GM12878 (cell line): ENCODE measurements around the gene PRSS57. TPM values are rescaled to one million over a fixed set of nuclear protein-coding genes. Genes with fewer than 3 reads are reported as not detected.

ENCODE experiments used
- CREM ChIP-seq: IDR thresholded peaks from 2 replicates; pipeline ENCODE4 v1.6.1; 2014; ENCODE audit warnings: antibody characterized with exemption, low read depth
- HSF1 ChIP-seq: fragments of 150-350 bp; IDR thresholded peaks from 2 replicates; pipeline ENCODE4 v1.6.1; 2014; ENCODE audit warnings: mild to moderate bottlenecking, low read depth, low read length
- MLLT1 ChIP-seq: fragments of 450-650 bp; IDR thresholded peaks from 2 replicates; pipeline ENCODE4 v1.6.1; 2016; ENCODE audit warnings: mild to moderate bottlenecking
- NBN ChIP-seq: fragments of 450-650 bp; IDR thresholded peaks from 2 replicates; pipeline ENCODE4 v1.6.1; 2016
- NR2F1 ChIP-seq: fragments of 450-650 bp; conservative IDR thresholded peaks from 2 replicates; pipeline ENCODE4 v1.6.1; 2017; ENCODE audit warnings: mild to moderate bottlenecking
- NRF1 ChIP-seq: conservative IDR thresholded peaks from 2 replicates; pipeline ENCODE4 v1.6.1; 2011; ENCODE audit warnings: mild to moderate bottlenecking, low read depth, low read length, improper control_type of control experiment
- RELB ChIP-seq: fragments of 450-650 bp; IDR thresholded peaks from 2 replicates; pipeline ENCODE4 v1.6.1; 2017; ENCODE audit warnings: low read depth, mild to moderate bottlenecking, moderate library complexity
- YY1 ChIP-seq: IDR thresholded peaks from 2 replicates; pipeline ENCODE4 v1.6.1; 2011; ENCODE audit warnings: low read depth, mild to moderate bottlenecking, low read length
- polyA plus RNA-seq, 11 experiments: library from polyadenylated mRNA; depleted of rRNA in 4 of 11; unstranded in 6 of 11; stranded (reverse) in 5 of 11; fragments of >200 nt; fragmentation: Nextera tagmentation in 4 of 11; fragmentation: Illumina TruSeq in 1 of 11; extraction: Ambion mirVana in 4 of 11; extraction: Trizol in 1 of 11; gene quantifications; 1 replicate in 1 of 11; 2 replicates in 10 of 11; pipeline versions ENCODE4 v1.2.1 to v1.2.3, GENCODE V29; 2011 to 2016; ENCODE audit warnings: inconsistent platforms in 2 of 11, missing spikeins in 2 of 11, low read depth in 1 of 11
- total RNA-seq, 4 experiments: library from RNA; depleted of rRNA in 3 of 4; stranded (reverse); fragments of >200 nt in 3 of 4; fragmentation: Illumina TruSeq in 1 of 4; extraction: Trizol in 1 of 4; gene quantifications; 2 replicates each; pipeline versions ENCODE4 v1.2.1 to v1.2.3, GENCODE V29; 2013 to 2021

PRSS57 gene
- total and polyA plus RNA-seq, 10 of the 15 experiments (the other 5 are each of a cell fraction or from before 2014, with no cell fraction given), result not detected

- peak; percentile 49; the same call in 1 of the 2 replicates for TF ChIP-seq NR2F1
- TF ChIP-seq MLLT1, result peak; percentile 59; the same call in 1 of the 2 replicates
- no peak for TF ChIP-seq NRF1
- no peak for TF ChIP-seq HSF1
- no peak for TF ChIP-seq CREM
- no peak for TF ChIP-seq YY1
- TF ChIP-seq RELB, result no peak
- no peak for TF ChIP-seq NBN
These were observed 18.7 kb downstream of the PRSS57 start, which contains the start of gene FSTL3 (continued) for GRCh38 chr19:676339-677105.
